M059J (cell line): ENCODE data around the gene TBC1D9. TPM values are rescaled to one million over a fixed set of nuclear protein-coding genes. Genes with fewer than 3 reads are reported as not detected.

Experiments used
- DNase-seq: peaks from one replicate; pipeline ENCODE4 v3.0.0-alpha.2; 2012; ENCODE audit warnings: low read depth
- total RNA-seq: library from RNA; depleted of rRNA; stranded (reverse); fragments of >200 nt; shearing (Covaris generic); gene quantifications from 2 replicates; pipeline ENCODE4 v1.2.3, GENCODE V29; 2014

Gene TBC1D9
- total RNA-seq, 1 experiment from 2014 or later: 15.3 TPM

- DNase-seq: no peak
Observed at GRCh38 chr4:140725556-140725955, 30.6 kb downstream of the TBC1D9 start.

GRCh38 chr4:140724760-140725159, 31.4 kb downstream of the TBC1D9 start:
- DNase-seq: no peak

- DNase-seq: no peak
Observed at GRCh38 chr4:140720387-140721304, 35.5 kb downstream of the TBC1D9 start.

- DNase-seq: no peak
Observed at GRCh38 chr4:140719686-140720085, 36.5 kb downstream of the TBC1D9 start.

- peak; percentile 49 for DNase-seq
Observed at GRCh38 chr4:140719022-140719421, 37.2 kb downstream of the TBC1D9 start.

GRCh38 chr4:140718241-140718952, 37.8 kb downstream of the TBC1D9 start:
- DNase-seq: peak; percentile 16

- no peak for DNase-seq
Observed at GRCh38 chr4:140717313-140717712, 38.9 kb downstream of the TBC1D9 start.

- DNase-seq: no peak
Observed at GRCh38 chr4:140715119-140715518, 41.1 kb downstream of the TBC1D9 start.

GRCh38 chr4:140711910-140712309, 44.3 kb downstream of the TBC1D9 start:
- no peak for DNase-seq

- no peak for DNase-seq
Observed at GRCh38 chr4:140710908-140711622, 45.1 kb downstream of the TBC1D9 start.

- DNase-seq: no peak
Observed at GRCh38 chr4:140707325-140707724, 48.9 kb downstream of the TBC1D9 start.

GRCh38 chr4:140706665-140707064, 49.5 kb downstream of the TBC1D9 start:
- DNase-seq: no peak

- DNase-seq: no peak
Observed at GRCh38 chr4:140706276-140706625, 49.9 kb downstream of the TBC1D9 start.

- DNase-seq: no peak
Observed at GRCh38 chr4:140705625-140706275, 50.4 kb downstream of the TBC1D9 start.

- DNase-seq: no peak
Observed at GRCh38 chr4:140704964-140705363, 51.2 kb downstream of the TBC1D9 start.

- no peak for DNase-seq
Observed at GRCh38 chr4:140704392-140704960, 51.7 kb downstream of the TBC1D9 start.

- peak; percentile 47 for DNase-seq
Observed at GRCh38 chr4:140703463-140703862, 52.7 kb downstream of the TBC1D9 start.

- no peak for DNase-seq
Observed at GRCh38 chr4:140702096-140702757, 54.0 kb downstream of the TBC1D9 start.

- DNase-seq: no peak
Observed at GRCh38 chr4:140701071-140701470, 55.1 kb downstream of the TBC1D9 start.

- no peak for DNase-seq
Observed at GRCh38 chr4:140697709-140698560, 58.2 kb downstream of the TBC1D9 start.
